Endodermal cell (in vitro differentiated cells): ENCODE results near the gene DDX10. TPM values are rescaled to one million over a fixed set of nuclear protein-coding genes. Genes with fewer than 3 reads are reported as not detected.

ENCODE experiments used
- DNase-seq: peaks from one replicate; pipeline ENCODE4 v3.0.0-alpha.2; 2017
- H3K27ac ChIP-seq: 2 replicates; pipeline ENCODE4 v1.5.1; 2013; ENCODE audit warnings: mild to moderate bottlenecking, low read depth, low read length, moderate library complexity
- H3K27me3 ChIP-seq: 2 replicates; pipeline ENCODE4 v1.6.1; 2013; ENCODE audit warnings: mild to moderate bottlenecking, low read length, moderate library complexity; ENCODE audit not compliant: insufficient read depth, control insufficient read depth, poor library complexity, severe bottlenecking
- H3K36me3 ChIP-seq: 2 replicates; pipeline ENCODE4 v1.7.0; 2013; ENCODE audit warnings: mild to moderate bottlenecking, low read length, moderate library complexity; ENCODE audit not compliant: control insufficient read depth, insufficient read depth
- H3K4me1 ChIP-seq: one replicate; pipeline ENCODE4 v1.7.0; 2013; ENCODE audit warnings: low read length; ENCODE audit not compliant: control insufficient read depth, insufficient read depth
- H3K4me3 ChIP-seq: 2 replicates; pipeline ENCODE4 v1.5.1; 2013; ENCODE audit warnings: mild to moderate bottlenecking, low read length, moderate library complexity
- H3K9ac ChIP-seq: 2 replicates; pipeline ENCODE4 v1.6.1; 2013; ENCODE audit warnings: mild to moderate bottlenecking, low read length, moderate library complexity; ENCODE audit not compliant: poor library complexity, severe bottlenecking; ENCODE audit errors: extremely low read depth
- H3K9me3 ChIP-seq: 2 replicates; pipeline ENCODE4 v1.6.1; 2013; ENCODE audit warnings: mild to moderate bottlenecking, low read length, moderate library complexity; ENCODE audit not compliant: control insufficient read depth
- H3K27ac Mint-ChIP-seq: 2 replicates; pipeline ENCODE4 v1.8.0; 2020; ENCODE audit warnings: mixed read lengths
- H3K27me3 Mint-ChIP-seq: 2 replicates; pipeline ENCODE4 v1.8.0; 2021; ENCODE audit warnings: mild to moderate bottlenecking, mixed read lengths; ENCODE audit not compliant: insufficient read depth
- H3K36me3 Mint-ChIP-seq: 2 replicates; pipeline ENCODE4 v1.8.0; 2020; ENCODE audit warnings: low read depth, mixed read lengths
- H3K4me1 Mint-ChIP-seq: 2 replicates; pipeline ENCODE4 v1.8.0; 2020; ENCODE audit warnings: mixed read lengths
- H3K4me3 Mint-ChIP-seq: 2 replicates; pipeline ENCODE4 v1.8.0; 2020; ENCODE audit warnings: mild to moderate bottlenecking, moderate library complexity, mixed read lengths
- H3K9me3 Mint-ChIP-seq: 2 replicates; pipeline ENCODE4 v1.8.0; 2020; ENCODE audit warnings: mild to moderate bottlenecking, mixed read lengths
- CTCF ChIP-seq: fragments of 200-600 bp; sonication (generic); conservative IDR thresholded peaks from 2 replicates; pipeline ENCODE4 v1.5.0; 2021; ENCODE audit warnings: antibody characterized with exemption, mild to moderate bottlenecking
- WGBS, 2 experiments: methylation state at CpG; one replicate each; pipeline versions ENCODE4 v1.1.5 to v1.1.7; 2013; ENCODE audit warnings: missing lambda C conversion rate in 2 of 2, mixed read lengths in 1 of 2; ENCODE audit not compliant: insufficient coverage in 1 of 2, insufficient read length in 1 of 2; 5-methylcytosine and 5-hydroxymethylcytosine counted together
- total RNA-seq, 2 donors: library from RNA; stranded (reverse); fragmentation: NEBNext Ultra II Directional in 1 of 2; extraction: Animal tissue kit (Norgen Biotek cat#: 25700) in 1 of 2; gene quantifications; 2 replicates in 1 of 2; 3 replicates in 1 of 2; pipeline ENCODE4 v1.2.1, GENCODE V29; 2021

The DDX10 gene
- total RNA-seq, 2 donors from 2014 or later, result 31.1 to 32.7 TPM

GRCh38 chr11:108886005-108886659 is 221.3 kb downstream of the DDX10 start:
- no peaks in the 10 kb centered on the region for H3K27me3 ChIP-seq
- peak overlapping the region; percentile 22 for H3K27ac ChIP-seq
- H3K9me3 Mint-ChIP-seq, result no peaks in the 10 kb centered on the region
- TF ChIP-seq CTCF, result no peak
- H3K4me3 ChIP-seq, result no peak overlapping the region
- H3K36me3 Mint-ChIP-seq, result no peaks in the 10 kb centered on the region
- no peaks in the 10 kb centered on the region for H3K36me3 ChIP-seq
- no peak overlapping the region for H3K27ac Mint-ChIP-seq
- DNase-seq, result no peak
- no peaks in the 10 kb centered on the region for H3K9me3 ChIP-seq
- 83 to 85% methylated on average over 1 to 2 of the region's 2 CpGs for WGBS, 2 experiments
- no peak overlapping the region for H3K4me3 Mint-ChIP-seq
- H3K4me1 Mint-ChIP-seq, result peaks cover 7% of the 10 kb centered on the region
- no peak overlapping the region for H3K9ac ChIP-seq
- H3K27me3 Mint-ChIP-seq, result no peaks in the 10 kb centered on the region
- peaks cover 8% of the 10 kb centered on the region for H3K4me1 ChIP-seq

- H3K4me3 ChIP-seq, result no peak overlapping the region
- Mint-ChIP-seq H3K27ac (no peak overlapping the region), H3K4me3 (no peak overlapping the region), H3K27me3 (no peaks in the 10 kb centered on the region), H3K36me3 (no peaks in the 10 kb centered on the region), H3K4me1 (peaks cover 12% of the 10 kb centered on the region), H3K9me3 (no peaks in the 10 kb centered on the region)
- no peak for DNase-seq
- H3K9ac ChIP-seq, result no peak overlapping the region
- TF ChIP-seq CTCF, result no peak
- no peaks in the 10 kb centered on the region for H3K9me3 ChIP-seq
- H3K36me3 ChIP-seq, result no peaks in the 10 kb centered on the region
- H3K4me1 ChIP-seq, result peaks cover 8% of the 10 kb centered on the region
- 82 to 100% methylated on average over 1 to 2 of the region's 2 CpGs for WGBS, 2 experiments
- H3K27me3 ChIP-seq, result no peaks in the 10 kb centered on the region
- H3K27ac ChIP-seq, result peak overlapping the region; percentile 22
Measured at GRCh38 chr11:108886660-108887009, 221.8 kb downstream of the DDX10 start.

GRCh38 chr11:108887436-108888238 is 222.8 kb downstream of the DDX10 start:
- Histone ChIP-seq H3K4me1 (peaks cover 8% of the 10 kb centered on the region), H3K9ac (no peak overlapping the region), H3K9me3 (no peaks in the 10 kb centered on the region), H3K36me3 (no peaks in the 10 kb centered on the region), H3K4me3 (no peak overlapping the region), H3K27ac (no peak overlapping the region), H3K27me3 (no peaks in the 10 kb centered on the region)
- Mint-ChIP-seq H3K36me3 (no peaks in the 10 kb centered on the region), H3K4me3 (no peak overlapping the region), H3K4me1 (peaks cover 12% of the 10 kb centered on the region), H3K27ac (no peak overlapping the region), H3K27me3 (no peaks in the 10 kb centered on the region), H3K9me3 (no peaks in the 10 kb centered on the region)
- WGBS, 2 experiments, result 93 to 100% methylated on average over 1 to 8 of the region's 8 CpGs
- no peak for TF ChIP-seq CTCF
- DNase-seq, result no peak
